Muscle layer of duodenum (tissue), 2 donors: ENCODE measurements around the gene TMEFF2.
"Not testable (repeated sequence)": the region's sequence is repeated elsewhere in the genome, so short reads cannot be mapped to it uniquely, and the experiment has no call there.

ENCODE experiments used
- H3K27ac ChIP-seq: one replicate; pipeline ENCODE4 v1.7.0; 2013; ENCODE audit warnings: mild to moderate bottlenecking, low read length
- H3K27me3 ChIP-seq: one replicate; pipeline ENCODE4 v1.7.0; 2013; ENCODE audit warnings: low read depth, mild to moderate bottlenecking, control low read depth, low read length
- H3K36me3 ChIP-seq, 2 donors: one replicate each; pipeline ENCODE4 v1.7.0; 2013; ENCODE audit warnings: low read length in 2 of 2, control low read depth in 1 of 2, mild to moderate bottlenecking in 1 of 2; ENCODE audit not compliant: insufficient read depth in 2 of 2, control insufficient read depth in 1 of 2
- H3K4me1 ChIP-seq, 2 donors: one replicate each; pipeline ENCODE4 v1.7.0; 2013; ENCODE audit warnings: low read length in 2 of 2, mild to moderate bottlenecking in 2 of 2, control low read depth in 1 of 2, moderate library complexity in 1 of 2; ENCODE audit not compliant: insufficient read depth in 2 of 2, control insufficient read depth in 1 of 2
- H3K4me3 ChIP-seq, 2 donors: one replicate each; pipeline ENCODE4 v1.7.0; 2013; ENCODE audit warnings: low read length in 2 of 2, low read depth in 1 of 2, mild to moderate bottlenecking in 1 of 2
- H3K9me3 ChIP-seq, 2 donors: one replicate each; pipeline ENCODE4 v1.7.0; 2013; ENCODE audit warnings: low read length in 2 of 2, control low read depth in 1 of 2, mild to moderate bottlenecking in 1 of 2; ENCODE audit not compliant: control insufficient read depth in 1 of 2
- donor health status: healthy.

The TMEFF2 gene

GRCh38 chr2:191927319-191927867 lies 267.3 kb downstream of the TMEFF2 start:
- H3K36me3 ChIP-seq: no peaks in the 10 kb centered on the region
- H3K9me3 ChIP-seq: no peaks in the 10 kb centered on the region
- no peaks in the 10 kb centered on the region for H3K27me3 ChIP-seq
- H3K27ac ChIP-seq: no peak overlapping the region
- H3K4me1 ChIP-seq: peaks cover 0 to 9% of the 10 kb centered on the region in 2 donors
- H3K4me3 ChIP-seq: no peak overlapping the region

- Histone ChIP-seq H3K36me3 (no peaks in the 10 kb centered on the region), H3K9me3 (no peaks in the 10 kb centered on the region), H3K27ac (no peak overlapping the region), H3K4me3 (no peak overlapping the region), H3K4me1 (peaks cover 0 to 9% of the 10 kb centered on the region in 2 donors), H3K27me3 (no peaks in the 10 kb centered on the region)
These were observed 268.1 kb downstream of the TMEFF2 start for GRCh38 chr2:191926671-191927070.

GRCh38 chr2:191923652-191923997 lies 271.1 kb downstream of the TMEFF2 start:
- Histone ChIP-seq H3K4me1 (peaks cover 0 to 9% of the 10 kb centered on the region in 2 donors), H3K4me3 (no peak overlapping the region), H3K27me3 (no peaks in the 10 kb centered on the region), H3K36me3 (no peaks in the 10 kb centered on the region), H3K27ac (no peak overlapping the region), H3K9me3 (no peaks in the 10 kb centered on the region)

- Histone ChIP-seq H3K4me3 (no peak overlapping the region), H3K4me1 (peaks cover 0 to 9% of the 10 kb centered on the region in 2 donors), H3K9me3 (no peaks in the 10 kb centered on the region)
These were observed 271.7 kb downstream of the TMEFF2 start for GRCh38 chr2:191922736-191923651.

GRCh38 chr2:191921650-191922049 lies 273.1 kb downstream of the TMEFF2 start:
- H3K27ac ChIP-seq, H3K4me3 ChIP-seq, H3K9me3 ChIP-seq, H3K36me3 ChIP-seq, H3K4me1 ChIP-seq, H3K27me3 ChIP-seq: not testable (repeated sequence)

More at GRCh38 chr2:191922736-191923651, 271.7 kb downstream of the TMEFF2 start:
- no peaks in the 10 kb centered on the region for H3K27me3 ChIP-seq
- H3K27ac ChIP-seq: no peak overlapping the region
- H3K36me3 ChIP-seq: no peaks in the 10 kb centered on the region

GRCh38 chr2:191920502-191920901 lies 274.2 kb downstream of the TMEFF2 start:
- no peaks in the 10 kb centered on the region for H3K36me3 ChIP-seq
- no peaks in the 10 kb centered on the region for H3K9me3 ChIP-seq
- no peaks in the 10 kb centered on the region for H3K27me3 ChIP-seq
- no peaks in the 10 kb centered on the region for H3K4me1 ChIP-seq
- no peak overlapping the region for H3K4me3 ChIP-seq
- no peak overlapping the region for H3K27ac ChIP-seq

- Histone ChIP-seq H3K27ac (no peak overlapping the region), H3K9me3 (no peaks in the 10 kb centered on the region), H3K4me3 (no peak overlapping the region), H3K36me3 (no peaks in the 10 kb centered on the region), H3K4me1 (no peaks in the 10 kb centered on the region), H3K27me3 (no peaks in the 10 kb centered on the region)
These were observed 276.6 kb downstream of the TMEFF2 start for GRCh38 chr2:191917967-191918651.

GRCh38 chr2:191917430-191917881 lies 277.3 kb downstream of the TMEFF2 start:
- H3K4me3 ChIP-seq: no peak overlapping the region
- H3K27ac ChIP-seq: no peak overlapping the region
- H3K9me3 ChIP-seq: no peaks in the 10 kb centered on the region
- no peaks in the 10 kb centered on the region for H3K4me1 ChIP-seq
- H3K27me3 ChIP-seq: no peaks in the 10 kb centered on the region
- no peaks in the 10 kb centered on the region for H3K36me3 ChIP-seq

GRCh38 chr2:191916826-191917225 lies 277.9 kb downstream of the TMEFF2 start:
- Histone ChIP-seq H3K27ac (no peak overlapping the region), H3K4me1 (no peaks in the 10 kb centered on the region), H3K36me3 (no peaks in the 10 kb centered on the region)

GRCh38 chr2:191915750-191916149 lies 279.0 kb downstream of the TMEFF2 start:
- Histone ChIP-seq H3K4me3 (no peak overlapping the region), H3K4me1 (no peaks in the 10 kb centered on the region), H3K36me3 (no peaks in the 10 kb centered on the region), H3K27ac (no peak overlapping the region), H3K27me3 (no peaks in the 10 kb centered on the region), H3K9me3 (no peaks in the 10 kb centered on the region)

More at GRCh38 chr2:191916826-191917225, 277.9 kb downstream of the TMEFF2 start:
- Histone ChIP-seq H3K9me3 (no peaks in the 10 kb centered on the region), H3K4me3 (no peak overlapping the region), H3K27me3 (no peaks in the 10 kb centered on the region)

- H3K4me3 ChIP-seq: no peak overlapping the region
- no peaks in the 10 kb centered on the region for H3K27me3 ChIP-seq
- no peak overlapping the region for H3K27ac ChIP-seq
- no peaks in the 10 kb centered on the region for H3K4me1 ChIP-seq
- no peaks in the 10 kb centered on the region for H3K36me3 ChIP-seq
- no peaks in the 10 kb centered on the region for H3K9me3 ChIP-seq
These were observed 280.9 kb downstream of the TMEFF2 start for GRCh38 chr2:191913796-191914195.
